AG04449 (cell line): ENCODE results near the gene SMG5.

Experiments
- CTCF ChIA-PET: fragments of 350-600 bp; formaldehyde crosslinking; extraction: SDS; loops from one replicate; lab custom pipeline; 2021; ENCODE audit warnings: antibody characterized with exemption; lab: Yijun Ruan, JAX
- POLR2A ChIA-PET: fragments of 400-600, 350-600 bp; formaldehyde crosslinking; extraction: SDS; loops from one replicate; lab custom pipeline; 2020; ENCODE audit warnings: antibody characterized with exemption, inconsistent platforms; lab: Yijun Ruan, JAX
- DNase-seq: peaks from one replicate; pipeline ENCODE4 v3.0.0-alpha.2; 2010; ENCODE audit warnings: low read depth, low spot score
- H3K4me3 ChIP-seq: 2 replicates; pipeline ENCODE4 v1.5.1; 2011; ENCODE audit warnings: low read depth, mild to moderate bottlenecking, control low read depth, low read length
- TF ChIP-seq, protein P1 (sequence below): IDR thresholded peaks from one replicate; pipeline ENCODE4 v1.5.1; 2011; ENCODE audit warnings: mild to moderate bottlenecking, moderate library complexity, low read length, control low read depth, inconsistent platforms; ENCODE audit not compliant: insufficient read depth; ENCODE audit errors: missing control alignments

Gene SMG5

GRCh38 chr1:156308078-156308477, 25.5 kb upstream of the SMG5 start:
- peak; percentile 9 for DNase-seq
- CTCF ChIA-PET, result interaction anchor here (2.0 to 6.5 kb wide), 2 partner anchors 10 to 14 kb away, joined by 12 to 49 read pairs; no protein-coding TSS in a partner anchor
- POLR2A ChIA-PET, result no interaction called here
- H3K4me3 ChIP-seq, result no peak overlapping the region
- TF ChIP-seq, protein P1, sequence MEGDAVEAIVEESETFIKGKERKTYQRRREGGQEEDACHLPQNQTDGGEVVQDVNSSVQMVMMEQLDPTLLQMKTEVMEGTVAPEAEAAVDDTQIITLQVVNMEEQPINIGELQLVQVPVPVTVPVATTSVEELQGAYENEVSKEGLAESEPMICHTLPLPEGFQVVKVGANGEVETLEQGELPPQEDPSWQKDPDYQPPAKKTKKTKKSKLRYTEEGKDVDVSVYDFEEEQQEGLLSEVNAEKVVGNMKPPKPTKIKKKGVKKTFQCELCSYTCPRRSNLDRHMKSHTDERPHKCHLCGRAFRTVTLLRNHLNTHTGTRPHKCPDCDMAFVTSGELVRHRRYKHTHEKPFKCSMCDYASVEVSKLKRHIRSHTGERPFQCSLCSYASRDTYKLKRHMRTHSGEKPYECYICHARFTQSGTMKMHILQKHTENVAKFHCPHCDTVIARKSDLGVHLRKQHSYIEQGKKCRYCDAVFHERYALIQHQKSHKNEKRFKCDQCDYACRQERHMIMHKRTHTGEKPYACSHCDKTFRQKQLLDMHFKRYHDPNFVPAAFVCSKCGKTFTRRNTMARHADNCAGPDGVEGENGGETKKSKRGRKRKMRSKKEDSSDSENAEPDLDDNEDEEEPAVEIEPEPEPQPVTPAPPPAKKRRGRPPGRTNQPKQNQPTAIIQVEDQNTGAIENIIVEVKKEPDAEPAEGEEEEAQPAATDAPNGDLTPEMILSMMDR, result no peak

GRCh38 chr1:156305215-156305614, 22.6 kb upstream of the SMG5 start:
- no peak for DNase-seq
- POLR2A ChIA-PET, result interaction anchor here (0.6 kb wide), 1 partner anchor 18 kb away, joined by 3 read pairs; no protein-coding TSS in a partner anchor
- CTCF ChIA-PET, result interaction anchor here (2.3 to 3.9 kb wide), 2 partner anchors 13 to 22 kb away, joined by 6 to 23 read pairs; partner anchors contain the start of genes SMG5 and TMEM79
- TF ChIP-seq, protein P1, result no peak
- H3K4me3 ChIP-seq, result no peak overlapping the region

DNA sequence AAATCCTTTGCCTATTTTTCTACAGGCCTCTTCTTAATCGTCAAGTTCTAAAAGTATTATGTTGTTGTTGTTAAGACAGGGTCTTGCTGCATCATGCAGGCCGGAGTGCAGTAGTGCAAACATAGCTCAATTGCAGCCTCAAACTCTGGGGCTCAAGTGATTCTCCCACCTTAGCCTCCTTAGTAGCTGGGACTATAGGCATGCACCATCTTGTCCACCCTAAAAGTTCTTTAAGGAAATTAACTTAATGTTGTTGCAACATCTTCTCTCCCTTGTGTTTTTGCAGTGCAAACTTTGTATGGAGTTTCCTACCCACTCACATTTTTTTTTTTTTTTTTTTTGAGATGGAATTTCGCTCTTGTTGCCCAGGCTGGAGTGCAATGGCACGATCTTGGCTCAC, 20.6 kb upstream of the SMG5 start:
- TF ChIP-seq, protein P1, result no peak
- ChIA-PET POLR2A (no interaction called here), CTCF (interaction anchor here (0.7 to 3.9 kb wide), 4 partner anchors 15 to 142 kb away, joined by 3 to 23 read pairs (median 3); no protein-coding TSS in a partner anchor)
- DNase-seq, result no peak
- H3K4me3 ChIP-seq, result no peak overlapping the region

GRCh38 chr1:156298852-156299357, 16.3 kb upstream of the SMG5 start, which contains the start of gene VHLL:
Gene VHLL (minus strand): TSS chr1:156299307. CDS start chr1:156299189, 118 bp downstream.
- CTCF ChIA-PET, result interaction anchor here (1.4 kb wide), 1 partner anchor 21 kb away, joined by 5 read pairs; no protein-coding TSS in a partner anchor
- H3K4me3 ChIP-seq, result no peak within 1 kb of the TSS
- POLR2A ChIA-PET, result no interaction called here
- DNase-seq, result no peak
- TF ChIP-seq, protein P1, result no peak

GRCh38 chr1:156295391-156295947, 12.8 kb upstream of the SMG5 start, which contains the start of gene GLMP:
Gene GLMP (minus strand): TSS chr1:156295679. CDS start chr1:156295645, 34 bp downstream.
- no peak for DNase-seq
- ChIA-PET CTCF (interaction anchor here (1.3 kb wide), 1 partner anchor 13 kb away, joined by 6 read pairs; the partner anchor contains the start of gene SMG5), POLR2A (interaction anchor here (1.1 kb wide), 1 partner anchor 12 kb away, joined by 7 read pairs; the partner anchor contains the start of genes SMG5 and TMEM79)
- TF ChIP-seq, protein P1, result no peak
- H3K4me3 ChIP-seq, result peak within 1 kb of the TSS; percentile 75

- H3K4me3 ChIP-seq, result no peak overlapping the region
- TF ChIP-seq, protein P1, result no peak
- POLR2A ChIA-PET, result interaction anchor here (0.6 kb wide), 1 partner anchor 221 kb away, joined by 3 read pairs; no protein-coding TSS in a partner anchor
- DNase-seq, result no peak
- CTCF ChIA-PET, result interaction anchor here (1.7 kb wide), 1 partner anchor 13 kb away, joined by 5 read pairs; no protein-coding TSS in a partner anchor
These were observed 11.3 kb upstream of the SMG5 start for GRCh38 chr1:156293895-156294294.
